ENCODE results near the gene ARHGAP15. TPM values are rescaled to one million over a fixed set of nuclear protein-coding genes. Genes with fewer than 3 reads are reported as not detected.

Gene ARHGAP15
- total and polyA plus RNA-seq, 2 experiments from 2014 or later: 0.26 TPM; not detected in 1

- no peak for DNase-seq (ENCODE audit: low spot score)
- Histone ChIP-seq H3K4me3 (no peak overlapping the region), H3K4me2 (no peak overlapping the region), H3K27ac (ENCODE audit: low read depth) (no peak overlapping the region), H3K9me2 (ENCODE audit: insufficient read depth) (no peaks in the 10 kb centered on the region), H3K4me1 (ENCODE audit: insufficient read depth) (peaks cover 8% of the 10 kb centered on the region), H3F3A (replicated peaks; ENCODE audit: low read depth) (no peaks in the 10 kb centered on the region), H3K36me3 (ENCODE audit: insufficient read depth) (no peaks in the 10 kb centered on the region), H3K27me3 (ENCODE audit: insufficient read depth) (no peaks in the 10 kb centered on the region), H4K20me1 (replicated peaks; ENCODE audit: insufficient read depth) (no peaks in the 10 kb centered on the region), H2AFZ (no peak overlapping the region), H3K79me2 (replicated peaks; ENCODE audit: insufficient read depth) (no peaks in the 10 kb centered on the region)
- TF ChIP-seq REST (IDR thresholded peaks at IDR 0.05; ENCODE audit: unreplicated experiment) (no peak), ZNF114 (CRISPR knock-in tag; IDR thresholded peaks at IDR 0.05) (no peak), EZH2 (IDR thresholded peaks at IDR 0.05; ENCODE audit: low read depth, unreplicated experiment) (no peak), ZNF462 (CRISPR knock-in tag; IDR thresholded peaks at IDR 0.05) (no peak), STAT1 (IDR thresholded peaks at IDR 0.05; ENCODE audit: unreplicated experiment) (no peak), ETS1 (IDR thresholded peaks at IDR 0.05) (no peak), CTCF (conservative IDR thresholded peaks at IDR 0.05; ENCODE audit: low read depth in 2 of 2) (no peak), EZH2phosphoT487 (IDR thresholded peaks at IDR 0.05; ENCODE audit: unreplicated experiment) (no peak)
- Mint-ChIP-seq H3K4me1 (peaks cover 12% of the 10 kb centered on the region; the same call in 2 of the 3 replicates), H3K9me3 (no peaks in the 10 kb centered on the region), H3K27me3 (ENCODE audit: insufficient read depth, low read depth, poor library complexity) (peaks cover 6% of the 10 kb centered on the region), H3K36me3 (ENCODE audit: low read depth) (no peaks in the 10 kb centered on the region), H3K27ac (no peak overlapping the region), H3K4me3 (no peak overlapping the region)
- ATAC-seq: no peak
Measured at GRCh38 chr2:143734507-143734906, 605.3 kb downstream of the ARHGAP15 start.

Measured in GM23338 (cell line).